Loucy (cell line): Measurements from ENCODE around the gene MARCHF5.
A peak's percentile ranks its signal among the peaks of the same experiment; 100 is the strongest.

ENCODE experiments used
- H2AFZ ChIP-seq: fragments of 200-600 bp; sonication (generic); 2 replicates; pipeline ENCODE4 v1.6.0; 2016; ENCODE audit warnings: antibody characterized with exemption, mild to moderate bottlenecking, low read length, moderate library complexity
- H3F3A ChIP-seq: fragments of 200-600 bp; 2 replicates; pipeline ENCODE4 v1.6.0; 2016; ENCODE audit warnings: antibody characterized with exemption, low read depth, mild to moderate bottlenecking
- H3K27me3 ChIP-seq: fragments of 200-600 bp; sonication (generic); 2 replicates; pipeline ENCODE4 v1.6.1; 2014; ENCODE audit warnings: low read length, mild to moderate bottlenecking; ENCODE audit not compliant: insufficient read depth, poor library complexity, severe bottlenecking
- H3K36me3 ChIP-seq: fragments of 200-600 bp; sonication (generic); 2 replicates; pipeline ENCODE4 v1.6.1; 2016; ENCODE audit warnings: low read length; ENCODE audit not compliant: insufficient read depth
- H3K4me1 ChIP-seq: fragments of 200-600 bp; sonication (generic); 2 replicates; pipeline ENCODE4 v1.5.1; 2014; ENCODE audit warnings: low read length, mild to moderate bottlenecking; ENCODE audit not compliant: insufficient read depth, poor library complexity, severe bottlenecking
- H3K4me2 ChIP-seq: fragments of 200-600 bp; sonication (generic); 2 replicates; pipeline ENCODE4 v1.6.0; 2014; ENCODE audit warnings: antibody characterized with exemption, low read length, low read depth, mild to moderate bottlenecking; ENCODE audit not compliant: poor library complexity, severe bottlenecking
- H3K4me3 ChIP-seq: fragments of 200-600 bp; sonication (generic); 2 replicates; pipeline ENCODE4 v1.5.1; 2014; ENCODE audit warnings: low read length, mild to moderate bottlenecking, mixed read lengths; ENCODE audit not compliant: poor library complexity, severe bottlenecking
- H3K79me2 ChIP-seq: fragments of 200-600 bp; sonication (generic); 2 replicates; pipeline ENCODE4 v1.6.1; 2014; ENCODE audit warnings: low read length; ENCODE audit not compliant: insufficient read depth
- H3K9ac ChIP-seq: fragments of 200-600 bp; sonication (generic); 2 replicates; pipeline ENCODE4 v1.6.0; 2014; ENCODE audit warnings: mild to moderate bottlenecking, low read depth, low read length, moderate library complexity; ENCODE audit not compliant: poor library complexity, severe bottlenecking
- H3K9me2 ChIP-seq: fragments of 200-600 bp; sonication (generic); replicated peaks from 2 replicates; pipeline ENCODE4 v1.6.1; 2016; ENCODE audit warnings: low read depth, low read length, mixed read lengths
- H3K9me3 ChIP-seq: fragments of 200-600 bp; sonication (generic); 2 replicates; pipeline ENCODE4 v1.6.1; 2014; ENCODE audit warnings: mild to moderate bottlenecking, antibody characterized with exemption, low read length, low read depth; ENCODE audit not compliant: insufficient read depth
- H4K20me1 ChIP-seq: fragments of 200-600 bp; sonication (generic); 2 replicates; pipeline ENCODE4 v1.6.0; 2014; ENCODE audit warnings: antibody characterized with exemption, low read length, mild to moderate bottlenecking; ENCODE audit not compliant: insufficient read depth, poor library complexity, severe bottlenecking
- CTCF ChIP-seq: fragments of 200-600 bp; sonication (generic); conservative IDR thresholded peaks from 2 replicates; pipeline ENCODE4 v1.5.1; 2014; ENCODE audit warnings: mild to moderate bottlenecking, antibody characterized with exemption, low read length
- EZH2phosphoT487 ChIP-seq: fragments of 200-600 bp; IDR thresholded peaks from 2 replicates; pipeline ENCODE4 v1.6.1; 2018; ENCODE audit warnings: antibody characterized with exemption, mild to moderate bottlenecking, moderate library complexity, borderline replicate concordance

Gene MARCHF5

DNA sequence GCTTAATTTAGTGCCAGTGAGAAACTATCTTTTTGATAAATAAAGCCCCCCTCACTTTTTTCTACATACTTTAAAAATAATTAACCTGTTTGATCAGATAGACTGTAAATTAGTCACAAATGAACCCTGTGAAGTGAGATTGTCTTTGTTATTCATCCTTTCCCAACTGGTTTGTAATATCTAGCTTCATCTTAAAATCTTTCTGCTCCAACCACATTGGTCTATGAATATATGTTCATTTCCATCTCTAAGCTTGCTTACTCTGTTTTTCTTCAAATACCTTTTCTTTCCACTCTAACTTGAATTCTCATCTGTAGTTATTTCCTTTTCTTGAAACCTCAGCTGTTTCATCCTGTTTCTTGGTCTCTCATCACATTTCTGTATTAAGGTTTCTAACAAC, 12.1 kb downstream of the MARCHF5 start:
- no peak for TF ChIP-seq CTCF
- TF ChIP-seq EZH2phosphoT487: no peak
- Histone ChIP-seq H3K9me3 (no peaks in the 10 kb centered on the region), H3K4me2 (peak overlapping the region; percentile 58), H3K4me1 (peaks cover 31% of the 10 kb centered on the region), H3K27me3 (no peaks in the 10 kb centered on the region), H3K9ac (no peak overlapping the region), H3K79me2 (peaks cover 97% of the 10 kb centered on the region), H2AFZ (no peak overlapping the region), H3K4me3 (peak overlapping the region; percentile 3), H3F3A (no peaks in the 10 kb centered on the region), H3K9me2 (no peaks in the 10 kb centered on the region), H3K36me3 (no peaks in the 10 kb centered on the region; the same call in 1 of the 2 replicates), H4K20me1 (peaks cover 85% of the 10 kb centered on the region)

DNA sequence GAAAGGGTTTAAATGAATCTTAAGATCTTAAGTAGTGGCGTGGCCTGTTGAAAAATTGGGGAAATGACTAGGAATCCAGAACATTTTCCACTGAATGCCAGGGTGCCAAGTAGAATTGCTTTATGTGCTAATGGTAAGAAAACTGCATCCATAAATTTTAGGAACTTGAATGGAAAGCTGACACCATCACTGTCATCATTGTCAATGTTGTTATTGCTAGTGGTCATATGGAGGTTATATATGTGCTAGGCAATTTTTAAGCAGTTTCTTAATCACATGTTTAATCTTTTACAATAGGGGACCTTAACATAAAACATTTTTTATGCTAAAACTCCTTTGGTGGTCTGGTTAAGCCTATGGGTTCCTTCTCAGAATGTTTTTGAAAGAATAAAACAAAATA, 13.1 kb downstream of the MARCHF5 start:
- no peak overlapping the region for H3K4me3 ChIP-seq
- H4K20me1 ChIP-seq: peaks cover 79% of the 10 kb centered on the region
- peak overlapping the region; percentile 58 for H3K4me2 ChIP-seq
- peaks cover 97% of the 10 kb centered on the region for H3K79me2 ChIP-seq
- H3K36me3 ChIP-seq: no peaks in the 10 kb centered on the region; the same call in 1 of the 2 replicates
- no peaks in the 10 kb centered on the region for H3K9me3 ChIP-seq
- H3K9ac ChIP-seq: no peak overlapping the region
- H3K9me2 ChIP-seq: no peaks in the 10 kb centered on the region
- no peaks in the 10 kb centered on the region for H3K27me3 ChIP-seq
- no peaks in the 10 kb centered on the region for H3F3A ChIP-seq
- H2AFZ ChIP-seq: no peak overlapping the region
- peaks cover 21% of the 10 kb centered on the region for H3K4me1 ChIP-seq
- TF ChIP-seq EZH2phosphoT487: no peak
- TF ChIP-seq CTCF: no peak

DNA sequence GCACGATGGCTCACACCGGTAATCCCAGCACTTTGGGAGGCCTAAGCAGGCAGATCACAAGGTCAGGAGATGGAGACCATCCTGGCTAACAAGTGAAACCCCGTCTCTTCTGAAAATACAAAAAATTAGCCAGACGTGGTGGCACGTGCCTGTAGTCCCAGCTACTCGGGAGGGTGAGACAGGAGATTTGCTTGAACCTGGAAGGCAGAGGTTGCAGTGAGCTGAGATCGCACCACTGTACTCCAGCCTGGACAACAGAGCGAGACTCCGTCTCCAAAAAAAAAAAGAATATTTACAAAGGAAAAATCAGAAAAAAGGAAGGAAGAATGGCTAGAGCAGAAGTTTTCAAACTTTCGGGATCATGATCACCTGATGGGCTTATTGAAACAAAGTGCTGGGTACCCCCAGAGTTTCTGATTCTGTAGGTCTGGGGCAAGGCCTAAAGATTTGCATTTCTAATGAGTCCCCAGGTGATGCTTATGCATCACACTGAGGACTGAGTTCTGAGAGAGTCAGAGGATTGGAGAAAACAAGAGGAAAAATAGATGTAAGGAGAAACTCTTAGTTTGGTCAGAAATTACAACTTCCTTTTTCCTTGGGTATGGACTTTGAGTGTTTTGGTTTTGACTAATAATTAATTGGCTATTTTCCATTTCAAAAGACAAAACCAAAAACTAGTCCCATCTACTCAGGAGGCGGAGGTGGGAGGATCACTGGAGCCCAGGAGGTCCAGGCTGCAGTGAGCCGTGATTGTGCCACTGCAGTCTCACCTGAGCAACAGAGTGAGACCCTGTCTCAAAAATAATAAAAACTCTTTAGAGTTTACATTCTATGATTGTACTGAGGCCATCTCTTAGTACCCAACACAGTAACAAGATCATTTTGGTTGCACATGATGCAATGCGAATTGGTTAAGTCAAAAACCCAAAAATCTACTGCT, 14.4 kb downstream of the MARCHF5 start:
- Histone ChIP-seq H3K36me3 (no peaks in the 10 kb centered on the region; the same call in 1 of the 2 replicates), H3K4me2 (no peak overlapping the region), H3K9me2 (no peaks in the 10 kb centered on the region), H3K9me3 (no peaks in the 10 kb centered on the region), H4K20me1 (peaks cover 79% of the 10 kb centered on the region), H3K4me1 (peaks cover 18% of the 10 kb centered on the region), H3K9ac (no peak overlapping the region), H3K79me2 (peaks cover 95% of the 10 kb centered on the region), H2AFZ (no peak overlapping the region), H3K27me3 (no peaks in the 10 kb centered on the region), H3K4me3 (no peak overlapping the region), H3F3A (no peaks in the 10 kb centered on the region)
- TF ChIP-seq EZH2phosphoT487: no peak
- no peak for TF ChIP-seq CTCF
